MM.1S (cell line): ENCODE results near the gene JPH4.

Experiments
- EZH2 ChIP-seq: fragments of 300-600 bp; sonication (generic); optimal IDR thresholded peaks from 2 replicates; pipeline ENCODE3; 2017; ENCODE audit warnings: low read depth, mild to moderate bottlenecking, antibody characterized with exemption, low read length, mixed read lengths
- EZH2phosphoT487 ChIP-seq: fragments of 300-600 bp; sonication (generic); IDR thresholded peaks from 2 replicates; pipeline ENCODE4 v1.6.1; 2018; ENCODE audit warnings: antibody characterized with exemption, low read length
- TF ChIP-seq, protein P1 (sequence below): fragments of 300-600 bp; sonication (generic); IDR thresholded peaks from 2 replicates; pipeline ENCODE4 v1.5.1; 2016; ENCODE audit warnings: antibody characterized with exemption, low read length, mixed read lengths

DNA sequence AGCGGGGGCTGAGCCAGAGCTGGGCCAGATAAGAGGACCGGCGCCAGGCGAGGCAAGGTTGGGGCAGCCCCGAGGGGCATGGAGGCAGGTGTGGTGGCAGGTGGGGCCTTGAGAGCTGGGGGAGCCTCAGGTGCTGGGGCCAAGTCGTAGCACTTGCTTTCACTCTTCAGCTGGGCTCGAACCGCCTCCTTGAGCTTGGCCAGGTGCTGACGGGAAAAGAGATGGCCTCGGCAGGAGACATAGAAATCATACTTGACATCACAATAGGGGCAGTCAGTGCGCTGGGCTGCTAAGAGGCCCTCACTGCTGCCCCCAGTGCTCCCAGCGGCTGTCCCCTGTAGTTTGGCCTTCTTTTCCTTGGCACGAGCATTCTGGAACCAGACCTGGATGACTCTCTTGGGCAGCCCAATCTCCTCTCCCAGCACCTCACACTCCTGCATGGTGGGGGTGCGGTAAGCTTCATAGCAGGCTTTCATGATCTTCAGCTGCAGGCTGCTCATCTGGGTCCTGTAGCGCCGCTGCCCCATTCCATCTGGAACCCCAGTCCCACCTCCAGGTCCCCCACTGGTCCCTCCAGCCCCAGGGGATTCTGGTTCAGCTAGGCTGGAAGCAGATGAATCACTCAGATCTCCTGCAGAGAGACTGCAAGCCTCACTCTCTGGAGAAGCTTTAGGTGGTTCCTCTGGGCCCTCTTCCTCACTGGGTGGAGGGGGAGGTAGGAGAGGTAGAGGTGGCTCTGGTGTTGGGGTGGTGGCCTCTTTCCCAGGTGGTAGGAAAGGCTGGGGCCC lies 55.2 kb downstream of the JPH4 start:
- TF ChIP-seq, protein P1, sequence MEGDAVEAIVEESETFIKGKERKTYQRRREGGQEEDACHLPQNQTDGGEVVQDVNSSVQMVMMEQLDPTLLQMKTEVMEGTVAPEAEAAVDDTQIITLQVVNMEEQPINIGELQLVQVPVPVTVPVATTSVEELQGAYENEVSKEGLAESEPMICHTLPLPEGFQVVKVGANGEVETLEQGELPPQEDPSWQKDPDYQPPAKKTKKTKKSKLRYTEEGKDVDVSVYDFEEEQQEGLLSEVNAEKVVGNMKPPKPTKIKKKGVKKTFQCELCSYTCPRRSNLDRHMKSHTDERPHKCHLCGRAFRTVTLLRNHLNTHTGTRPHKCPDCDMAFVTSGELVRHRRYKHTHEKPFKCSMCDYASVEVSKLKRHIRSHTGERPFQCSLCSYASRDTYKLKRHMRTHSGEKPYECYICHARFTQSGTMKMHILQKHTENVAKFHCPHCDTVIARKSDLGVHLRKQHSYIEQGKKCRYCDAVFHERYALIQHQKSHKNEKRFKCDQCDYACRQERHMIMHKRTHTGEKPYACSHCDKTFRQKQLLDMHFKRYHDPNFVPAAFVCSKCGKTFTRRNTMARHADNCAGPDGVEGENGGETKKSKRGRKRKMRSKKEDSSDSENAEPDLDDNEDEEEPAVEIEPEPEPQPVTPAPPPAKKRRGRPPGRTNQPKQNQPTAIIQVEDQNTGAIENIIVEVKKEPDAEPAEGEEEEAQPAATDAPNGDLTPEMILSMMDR: no peak
- no peak for TF ChIP-seq EZH2
- no peak for TF ChIP-seq EZH2phosphoT487
